Bone marrow (tissue), 2 donors: ENCODE results near the gene PIGU.

ENCODE experiments used
- DNase-seq, 2 donors: peaks; one replicate each; lab custom pipeline; 2025; lab: John Stamatoyannopoulos, UW

Gene PIGU

GRCh38 chr20:34578521-34578920, 98.4 kb downstream of the PIGU start:
- DNase-seq = no peak

- no peak for DNase-seq
Observed at GRCh38 chr20:34578025-34578424, 98.9 kb downstream of the PIGU start.

- no peak for DNase-seq
Observed at GRCh38 chr20:34577061-34577460, 99.8 kb downstream of the PIGU start.

- no peak for DNase-seq
Observed at GRCh38 chr20:34575756-34576155, 101.1 kb downstream of the PIGU start.

- no peak for DNase-seq
Observed at GRCh38 chr20:34575271-34575670, 101.6 kb downstream of the PIGU start.

- DNase-seq = no peak
Observed at GRCh38 chr20:34574861-34575260, 102.0 kb downstream of the PIGU start.

- DNase-seq = no peak
Observed at GRCh38 chr20:34574426-34574825, 102.5 kb downstream of the PIGU start.

GRCh38 chr20:34573541-34574300, 103.2 kb downstream of the PIGU start:
- DNase-seq = no peak

- DNase-seq = no peak
Observed at GRCh38 chr20:34571753-34572152, 105.1 kb downstream of the PIGU start.

GRCh38 chr20:34570859-34571306, 106.0 kb downstream of the PIGU start:
- peak in 1 of 2 donors; percentile 69 for DNase-seq

- no peak for DNase-seq
Observed at GRCh38 chr20:34569598-34569997, 107.3 kb downstream of the PIGU start.

- DNase-seq = no peak
Observed at GRCh38 chr20:34567892-34568865, 108.7 kb downstream of the PIGU start.

GRCh38 chr20:34566978-34567891, 109.7 kb downstream of the PIGU start:
- DNase-seq = no peak

- DNase-seq = no peak
Observed at GRCh38 chr20:34564833-34565232, 112.1 kb downstream of the PIGU start.

- DNase-seq = no peak
Observed at GRCh38 chr20:34562641-34563040, 114.3 kb downstream of the PIGU start.

GRCh38 chr20:34561661-34562060, 115.2 kb downstream of the PIGU start:
- DNase-seq = no peak

- DNase-seq = no peak
Observed at GRCh38 chr20:34560614-34561013, 116.3 kb downstream of the PIGU start.

GRCh38 chr20:34560141-34560523, 116.8 kb downstream of the PIGU start:
- DNase-seq = no peak

- no peak for DNase-seq
Observed at GRCh38 chr20:34559311-34560140, 117.4 kb downstream of the PIGU start.

GRCh38 chr20:34558320-34559218, 118.3 kb downstream of the PIGU start, which contains the start of gene MAP1LC3A:
MAP1LC3A (plus strand) TSS chr20:34558718; CDS start chr20:34558869, 151 bp downstream.
- peak; percentile 60 to 88 for DNase-seq
